Measurements from ENCODE around the gene NOL9. TPM values are rescaled to one million over a fixed set of nuclear protein-coding genes. Genes with fewer than 3 reads are reported as not detected.

Gene NOL9
- total and polyA plus RNA-seq, 2 of the 13 experiments (the other 11 are each of a cell fraction or from before 2014, with no cell fraction given), result 18.0 to 24.7 TPM

- TF ChIP-seq ZNF451 (CRISPR knock-in tag; IDR thresholded peaks at IDR 0.05) (peak; percentile 85), ARID3A (IDR thresholded peaks at IDR 0.05; ENCODE audit: low read depth, low read length) (no peak), PRPF4 (IDR thresholded peaks at IDR 0.05; ENCODE audit: low read depth, low read length, poor library complexity, severe bottlenecking) (no peak), ZNF616 (CRISPR knock-in tag; IDR thresholded peaks at IDR 0.05; ENCODE audit: low read depth) (no peak), ERF (CRISPR knock-in tag; IDR thresholded peaks at IDR 0.05) (peak; percentile 75), MAFG (CRISPR knock-in tag; IDR thresholded peaks at IDR 0.05) (no peak), BRF2 (CRISPR knock-in tag; IDR thresholded peaks at IDR 0.05) (no peak), SRY (CRISPR knock-in tag; IDR thresholded peaks at IDR 0.05) (peak; percentile 81), NFYC (CRISPR knock-in tag; IDR thresholded peaks at IDR 0.05) (no peak), HOXA3 (CRISPR knock-in tag; IDR thresholded peaks at IDR 0.05) (peak; percentile 95), ZNF549 (CRISPR knock-in tag; IDR thresholded peaks at IDR 0.05) (no peak), HNRNPL (IDR thresholded peaks at IDR 0.05; ENCODE audit: low read depth, low read length) (no peak), TFAP4 (IDR thresholded peaks at IDR 0.05; ENCODE audit: borderline replicate concordance, low read depth) (peak; percentile 88; the same call in 1 of the 2 replicates), NFKBIZ (CRISPR knock-in tag; IDR thresholded peaks at IDR 0.05) (0 out of 2 replicates have a peak, but pooled peaks have one; percentile 43), RFXAP (CRISPR knock-in tag; IDR thresholded peaks at IDR 0.05; ENCODE audit: borderline replicate concordance) (peak; percentile 70), MIER3 (CRISPR knock-in tag; IDR thresholded peaks at IDR 0.05; ENCODE audit: borderline replicate concordance) (peak; percentile 64; the same call in 1 of the 2 replicates), JUN (CRISPR knock-in tag; IDR thresholded peaks at IDR 0.05) (0 out of 2 replicates have a peak, but pooled peaks have one; percentile 21), RFXANK (CRISPR knock-in tag; IDR thresholded peaks at IDR 0.05) (no peak), HDAC2 (CRISPR knock-in tag; IDR thresholded peaks at IDR 0.05) (peak; percentile 71), SMYD3 (CRISPR knock-in tag; IDR thresholded peaks at IDR 0.05) (no peak), CBX1 (IDR thresholded peaks at IDR 0.05; ENCODE audit: low read depth) (peak; percentile 84), ZSCAN9 (CRISPR knock-in tag; IDR thresholded peaks at IDR 0.05; ENCODE audit: borderline replicate concordance) (peak; percentile 57; the same call in 1 of the 2 replicates), HIVEP1 (CRISPR knock-in tag; IDR thresholded peaks at IDR 0.05) (peak; percentile 81)
- TF ChIP-seq, protein P1, sequence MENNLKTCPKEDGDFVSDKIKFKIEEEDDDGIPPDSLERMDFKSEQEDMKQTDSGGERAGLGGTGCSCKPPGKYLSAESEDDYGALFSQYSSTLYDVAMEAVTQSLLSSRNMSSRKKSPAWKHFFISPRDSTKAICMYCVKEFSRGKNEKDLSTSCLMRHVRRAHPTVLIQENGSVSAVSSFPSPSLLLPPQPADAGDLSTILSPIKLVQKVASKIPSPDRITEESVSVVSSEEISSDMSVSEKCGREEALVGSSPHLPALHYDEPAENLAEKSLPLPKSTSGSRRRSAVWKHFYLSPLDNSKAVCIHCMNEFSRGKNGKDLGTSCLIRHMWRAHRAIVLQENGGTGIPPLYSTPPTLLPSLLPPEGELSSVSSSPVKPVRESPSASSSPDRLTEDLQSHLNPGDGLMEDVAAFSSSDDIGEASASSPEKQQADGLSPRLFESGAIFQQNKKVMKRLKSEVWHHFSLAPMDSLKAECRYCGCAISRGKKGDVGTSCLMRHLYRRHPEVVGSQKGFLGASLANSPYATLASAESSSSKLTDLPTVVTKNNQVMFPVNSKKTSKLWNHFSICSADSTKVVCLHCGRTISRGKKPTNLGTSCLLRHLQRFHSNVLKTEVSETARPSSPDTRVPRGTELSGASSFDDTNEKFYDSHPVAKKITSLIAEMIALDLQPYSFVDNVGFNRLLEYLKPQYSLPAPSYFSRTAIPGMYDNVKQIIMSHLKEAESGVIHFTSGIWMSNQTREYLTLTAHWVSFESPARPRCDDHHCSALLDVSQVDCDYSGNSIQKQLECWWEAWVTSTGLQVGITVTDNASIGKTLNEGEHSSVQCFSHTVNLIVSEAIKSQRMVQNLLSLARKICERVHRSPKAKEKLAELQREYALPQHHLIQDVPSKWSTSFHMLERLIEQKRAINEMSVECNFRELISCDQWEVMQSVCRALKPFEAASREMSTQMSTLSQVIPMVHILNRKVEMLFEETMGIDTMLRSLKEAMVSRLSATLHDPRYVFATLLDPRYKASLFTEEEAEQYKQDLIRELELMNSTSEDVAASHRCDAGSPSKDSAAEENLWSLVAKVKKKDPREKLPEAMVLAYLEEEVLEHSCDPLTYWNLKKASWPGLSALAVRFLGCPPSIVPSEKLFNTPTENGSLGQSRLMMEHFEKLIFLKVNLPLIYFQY (CRISPR knock-in tag; IDR thresholded peaks at IDR 0.05; ENCODE audit: borderline replicate concordance), result 0 out of 2 replicates have a peak, but pooled peaks have one; percentile 48
These were observed at the start of gene NOL9 (continued) for GRCh38 chr1:6554031-6554906.
